Testis (tissue), 3 donors: ENCODE data around the gene SACS. TPM values are rescaled to one million over a fixed set of nuclear protein-coding genes. Genes with fewer than 3 reads are reported as not detected.

Source experiments
- DNase-seq: peaks from one replicate; pipeline ENCODE4 v3.0.0-alpha.2; 2019
- H3K27ac ChIP-seq, 2 donors: fragments of 200-600 bp; sonication (generic); one replicate each; pipeline ENCODE4 v1.5.1; 2019
- H3K27me3 ChIP-seq: fragments of 200-600 bp; sonication (generic); one replicate; pipeline ENCODE4 v1.5.1; 2019
- H3K36me3 ChIP-seq: fragments of 200-600 bp; sonication (generic); one replicate; pipeline ENCODE4 v1.5.1; 2017; ENCODE audit warnings: low read depth; ENCODE audit errors: missing control alignments
- H3K4me1 ChIP-seq: fragments of 200-600 bp; sonication (generic); one replicate; pipeline ENCODE4 v1.5.1; 2019
- H3K4me3 ChIP-seq, 2 donors: fragments of 200-600 bp; sonication (generic); one replicate each; pipeline ENCODE4 v1.5.1; 2017 to 2019
- H3K9me3 ChIP-seq: fragments of 200-600 bp; sonication (generic); one replicate; pipeline ENCODE4 v1.5.1; 2017
- CTCF ChIP-seq, 3 experiments: fragments of 450-650 bp in 2 of 3; fragments of 200-600 bp in 1 of 3; sonication (generic) in 1 of 3; IDR thresholded peaks; one replicate each; pipeline ENCODE4 v1.5.1; 2016 to 2019; ENCODE audit warnings: antibody characterized with exemption in 3 of 3, mild to moderate bottlenecking in 2 of 3, moderate library complexity in 1 of 3
- POLR2A ChIP-seq: fragments of 450-650 bp; IDR thresholded peaks from one replicate; pipeline ENCODE4 v1.6.1; 2017; ENCODE audit warnings: antibody characterized with exemption, mild to moderate bottlenecking, moderate library complexity
- WGBS, 2 donors: methylation state at CpG; one replicate each; pipeline ENCODE4 v1.1.5; 2018; 5-methylcytosine and 5-hydroxymethylcytosine counted together
- intact Hi-C: fragments of 100-400 bp; cut with DNase I; formaldehyde crosslinking; loops from one replicate; pipeline ENCODE4 v1.15.1; 2023; ENCODE audit warnings: low total_unique reads
- polyA plus RNA-seq: library from polyadenylated mRNA; stranded (reverse); fragments of 350-450 nt; fragmentation: Illumina TruSeq; extraction: RNeasy Lipid Tissue Mini Kit (QIAGEN cat#74804); gene quantifications from one replicate; pipeline ENCODE4 v1.2.3, GENCODE V29; 2014; ENCODE audit warnings: low read depth, low replicate concordance; ENCODE audit not compliant: insufficient read depth
- total RNA-seq, 2 donors: library from RNA; depleted of rRNA; stranded (reverse); fragments of >200 nt; gene quantifications; one replicate each; pipeline ENCODE4 v1.2.3, GENCODE V29; 2016

Gene SACS
- total and polyA plus RNA-seq, 3 donors from 2014 or later: 8.0 to 48.3 (median 38.2) TPM

- intact Hi-C loops: no loop called here
- H3K36me3 ChIP-seq: no peaks in the 10 kb centered on the region
- H3K27me3 ChIP-seq: no peaks in the 10 kb centered on the region
- no peak for DNase-seq
- H3K9me3 ChIP-seq: no peaks in the 10 kb centered on the region
- WGBS, 2 donors: 86 to 90% methylated on average over 4 of the region's 4 CpGs
- H3K27ac ChIP-seq: no peak overlapping the region
- H3K4me3 ChIP-seq: no peak overlapping the region
- no peak for TF ChIP-seq CTCF (IDR thresholded peaks at IDR 0.05)
- TF ChIP-seq POLR2A: no peak
- H3K4me1 ChIP-seq: no peaks in the 10 kb centered on the region
Observed at GRCh38 chr13:23437916-23438315, 4.4 kb upstream of the SACS start.

- Histone ChIP-seq H3K4me1 (no peaks in the 10 kb centered on the region), H3K27me3 (no peaks in the 10 kb centered on the region), H3K9me3 (no peaks in the 10 kb centered on the region), H3K27ac (no peak overlapping the region), H3K4me3 (no peak overlapping the region), H3K36me3 (no peaks in the 10 kb centered on the region)
- intact Hi-C loops: no loop called here
- no peak for DNase-seq
- TF ChIP-seq POLR2A (no peak), CTCF (IDR thresholded peaks at IDR 0.05) (no peak)
- 91 to 95% methylated on average over 5 of the region's 5 CpGs for WGBS, 2 donors
Observed at GRCh38 chr13:23436680-23437079, 3.2 kb upstream of the SACS start.

- H3K27ac ChIP-seq: no peak overlapping the region
- H3K27me3 ChIP-seq: no peaks in the 10 kb centered on the region
- 78 to 85% methylated on average over 4 of the region's 4 CpGs for WGBS, 2 donors
Observed at GRCh38 chr13:23434491-23434890, 989 bp upstream of the SACS start.

GRCh38 chr13:23432626-23433025, 876 bp downstream of the SACS start:
- peaks cover 7% of the 10 kb centered on the region for H3K4me1 ChIP-seq

More at GRCh38 chr13:23434491-23434890, 989 bp upstream of the SACS start:
- Histone ChIP-seq H3K9me3 (no peaks in the 10 kb centered on the region), H3K36me3 (no peaks in the 10 kb centered on the region), H3K4me3 (no peak overlapping the region), H3K4me1 (no peaks in the 10 kb centered on the region)
- intact Hi-C loops: no loop called here
- no peak for DNase-seq
- no peak for TF ChIP-seq POLR2A
- no peak for TF ChIP-seq CTCF (IDR thresholded peaks at IDR 0.05)

More at GRCh38 chr13:23432626-23433025, 876 bp downstream of the SACS start:
- intact Hi-C loops: no loop called here
- no peak for TF ChIP-seq CTCF (IDR thresholded peaks at IDR 0.05)
- TF ChIP-seq POLR2A: no peak
- DNase-seq: no peak
- H3K9me3 ChIP-seq: no peaks in the 10 kb centered on the region
- no peaks in the 10 kb centered on the region for H3K27me3 ChIP-seq
- no peak overlapping the region for H3K27ac ChIP-seq
- 63 to 64% methylated on average over 6 of the region's 6 CpGs for WGBS, 2 donors
- H3K36me3 ChIP-seq: no peaks in the 10 kb centered on the region
- H3K4me3 ChIP-seq: peak overlapping the region in 1 of 2 donors; percentile 61
